Mesothelial cell of epicardium (in vitro differentiated cells): ENCODE measurements around the gene CELF5. TPM values are rescaled to one million over a fixed set of nuclear protein-coding genes. Genes with fewer than 3 reads are reported as not detected.

Source experiments
- DNase-seq, 2 experiments: peaks; one replicate each; pipeline ENCODE4 v3.0.0; 2021; ENCODE audit warnings: low spot score in 2 of 2; ENCODE audit not compliant: unreplicated experiment in 2 of 2
- H3K27ac Mint-ChIP-seq: 2 replicates; pipeline ENCODE4 v1.8.0; 2021; ENCODE audit warnings: mixed read lengths
- H3K27me3 Mint-ChIP-seq: 2 replicates; pipeline ENCODE4 v1.8.0; 2021; ENCODE audit warnings: low read depth, mixed read lengths
- H3K36me3 Mint-ChIP-seq: 2 replicates; pipeline ENCODE4 v1.8.0; 2021; ENCODE audit warnings: mixed read lengths
- H3K4me1 Mint-ChIP-seq: 2 replicates; pipeline ENCODE4 v1.8.0; 2021; ENCODE audit warnings: mixed read lengths
- H3K4me3 Mint-ChIP-seq: 2 replicates; pipeline ENCODE4 v1.8.0; 2021; ENCODE audit warnings: mild to moderate bottlenecking, moderate library complexity, mixed read lengths
- H3K9me3 Mint-ChIP-seq: 2 replicates; pipeline ENCODE4 v1.8.0; 2021; ENCODE audit warnings: mixed read lengths
- total RNA-seq: library from RNA; stranded (reverse); gene quantifications from 3 replicates; pipeline ENCODE4 v1.2.1, GENCODE V29; 2021
- TF ChIP-seq, protein P1 (sequence below): fragments of 200-600 bp; sonication (generic); IDR thresholded peaks from one replicate; pipeline ENCODE4 v1.5.0; 2021; ENCODE audit warnings: antibody characterized with exemption; ENCODE audit not compliant: unreplicated experiment

CELF5 gene
- total RNA-seq, 1 donor from 2014 or later = 2.4 TPM

DNA sequence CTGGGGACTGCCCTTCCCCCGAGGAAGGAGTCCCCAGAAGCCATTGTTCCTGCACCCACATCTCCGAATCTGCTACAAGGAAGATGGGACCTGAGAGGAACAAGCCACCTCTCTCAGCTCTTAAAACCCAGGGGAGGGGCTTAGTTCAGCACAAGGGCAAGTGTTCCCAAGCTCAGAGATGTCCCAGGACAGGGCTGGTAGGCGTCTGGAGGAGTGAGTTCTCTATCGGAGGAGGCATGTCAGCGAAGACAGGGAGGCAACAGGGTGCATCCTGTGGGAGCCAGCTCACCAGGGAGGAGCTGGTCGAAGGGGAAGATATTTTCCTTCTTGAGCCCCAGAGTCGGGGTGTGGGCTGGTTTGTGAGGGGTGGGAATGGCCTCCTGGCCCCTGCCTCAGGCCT, 54.8 kb downstream of the CELF5 start:
- no peak for DNase-seq
- H3K9me3 Mint-ChIP-seq = no peaks in the 10 kb centered on the region
- H3K4me1 Mint-ChIP-seq = peaks cover 4% of the 10 kb centered on the region
- no peaks in the 10 kb centered on the region for H3K36me3 Mint-ChIP-seq
- no peak overlapping the region for H3K4me3 Mint-ChIP-seq
- peaks cover 72% of the 10 kb centered on the region for H3K27me3 Mint-ChIP-seq
- H3K27ac Mint-ChIP-seq = no peak overlapping the region
- TF ChIP-seq, protein P1, sequence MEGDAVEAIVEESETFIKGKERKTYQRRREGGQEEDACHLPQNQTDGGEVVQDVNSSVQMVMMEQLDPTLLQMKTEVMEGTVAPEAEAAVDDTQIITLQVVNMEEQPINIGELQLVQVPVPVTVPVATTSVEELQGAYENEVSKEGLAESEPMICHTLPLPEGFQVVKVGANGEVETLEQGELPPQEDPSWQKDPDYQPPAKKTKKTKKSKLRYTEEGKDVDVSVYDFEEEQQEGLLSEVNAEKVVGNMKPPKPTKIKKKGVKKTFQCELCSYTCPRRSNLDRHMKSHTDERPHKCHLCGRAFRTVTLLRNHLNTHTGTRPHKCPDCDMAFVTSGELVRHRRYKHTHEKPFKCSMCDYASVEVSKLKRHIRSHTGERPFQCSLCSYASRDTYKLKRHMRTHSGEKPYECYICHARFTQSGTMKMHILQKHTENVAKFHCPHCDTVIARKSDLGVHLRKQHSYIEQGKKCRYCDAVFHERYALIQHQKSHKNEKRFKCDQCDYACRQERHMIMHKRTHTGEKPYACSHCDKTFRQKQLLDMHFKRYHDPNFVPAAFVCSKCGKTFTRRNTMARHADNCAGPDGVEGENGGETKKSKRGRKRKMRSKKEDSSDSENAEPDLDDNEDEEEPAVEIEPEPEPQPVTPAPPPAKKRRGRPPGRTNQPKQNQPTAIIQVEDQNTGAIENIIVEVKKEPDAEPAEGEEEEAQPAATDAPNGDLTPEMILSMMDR = no peak

DNA sequence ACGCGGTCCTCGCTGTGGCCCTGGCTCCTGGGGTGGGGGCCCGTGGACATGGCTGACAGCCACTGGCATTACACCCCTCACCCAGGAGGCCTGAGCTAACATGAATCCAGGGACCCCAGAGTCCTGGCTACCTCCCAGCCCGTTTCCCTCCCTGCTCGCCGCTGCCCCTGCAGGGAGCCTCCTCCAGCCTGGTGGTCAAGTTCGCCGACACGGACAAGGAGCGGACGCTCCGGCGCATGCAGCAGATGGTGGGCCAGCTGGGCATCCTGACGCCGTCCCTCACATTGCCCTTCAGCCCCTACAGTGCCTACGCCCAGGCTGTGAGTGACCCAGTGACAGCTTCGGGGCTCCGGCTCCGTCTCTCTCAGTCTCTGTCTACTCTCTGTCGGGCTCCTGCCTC, 56.6 kb downstream of the CELF5 start:
- no peak overlapping the region for H3K27ac Mint-ChIP-seq
- no peak for DNase-seq
- TF ChIP-seq, protein P1 = no peak
- no peak overlapping the region for H3K4me3 Mint-ChIP-seq
- no peaks in the 10 kb centered on the region for H3K4me1 Mint-ChIP-seq
- no peaks in the 10 kb centered on the region for H3K9me3 Mint-ChIP-seq
- no peaks in the 10 kb centered on the region for H3K36me3 Mint-ChIP-seq
- peaks cover 67% of the 10 kb centered on the region for H3K27me3 Mint-ChIP-seq

DNA sequence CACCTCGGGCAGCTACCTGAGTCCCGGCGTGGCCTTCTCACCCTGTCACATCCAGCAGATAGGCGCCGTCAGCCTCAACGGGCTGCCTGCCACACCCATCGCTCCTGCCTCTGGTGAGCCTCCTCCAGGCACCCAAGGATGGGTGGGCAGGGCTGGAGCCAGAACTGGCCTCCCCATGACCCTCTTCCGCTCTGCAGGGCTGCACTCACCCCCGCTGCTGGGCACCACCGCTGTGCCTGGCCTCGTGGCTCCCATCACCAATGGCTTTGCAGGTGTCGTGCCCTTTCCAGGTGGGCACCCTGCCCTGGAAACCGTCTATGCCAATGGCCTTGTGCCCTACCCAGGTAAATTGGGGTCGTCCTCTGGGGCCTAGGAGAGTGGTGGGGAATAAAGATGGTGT, 57.7 kb downstream of the CELF5 start:
- Mint-ChIP-seq H3K9me3 (no peaks in the 10 kb centered on the region), H3K27ac (no peak overlapping the region), H3K4me3 (no peak overlapping the region), H3K4me1 (no peaks in the 10 kb centered on the region), H3K36me3 (no peaks in the 10 kb centered on the region), H3K27me3 (peaks cover 59% of the 10 kb centered on the region)
- TF ChIP-seq, protein P1 = no peak
- DNase-seq = no peak

DNA sequence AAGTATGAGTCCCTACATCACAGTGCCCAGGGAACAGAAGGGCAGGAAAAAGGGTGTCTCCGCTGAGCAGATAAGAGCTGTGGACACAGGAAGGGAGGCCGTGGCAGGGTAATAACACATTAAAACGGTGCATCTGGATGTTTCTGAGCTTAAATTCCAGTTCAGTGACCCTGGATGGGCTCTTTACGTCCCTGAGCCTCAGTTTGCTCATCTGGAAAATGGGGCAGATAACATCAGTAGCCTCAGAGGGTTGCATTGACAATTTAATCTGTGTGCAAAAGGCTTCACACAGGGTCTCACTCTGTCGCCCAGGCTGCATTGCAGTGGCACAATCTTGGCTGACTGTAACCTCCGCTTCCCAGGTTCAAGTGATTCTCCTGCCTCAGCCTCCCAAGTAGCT, 58.1 kb downstream of the CELF5 start:
- Mint-ChIP-seq H3K27ac (no peak overlapping the region), H3K9me3 (no peaks in the 10 kb centered on the region), H3K4me1 (no peaks in the 10 kb centered on the region), H3K27me3 (peaks cover 56% of the 10 kb centered on the region), H3K4me3 (no peak overlapping the region), H3K36me3 (no peaks in the 10 kb centered on the region)
- DNase-seq = no peak
- TF ChIP-seq, protein P1 = no peak

DNA sequence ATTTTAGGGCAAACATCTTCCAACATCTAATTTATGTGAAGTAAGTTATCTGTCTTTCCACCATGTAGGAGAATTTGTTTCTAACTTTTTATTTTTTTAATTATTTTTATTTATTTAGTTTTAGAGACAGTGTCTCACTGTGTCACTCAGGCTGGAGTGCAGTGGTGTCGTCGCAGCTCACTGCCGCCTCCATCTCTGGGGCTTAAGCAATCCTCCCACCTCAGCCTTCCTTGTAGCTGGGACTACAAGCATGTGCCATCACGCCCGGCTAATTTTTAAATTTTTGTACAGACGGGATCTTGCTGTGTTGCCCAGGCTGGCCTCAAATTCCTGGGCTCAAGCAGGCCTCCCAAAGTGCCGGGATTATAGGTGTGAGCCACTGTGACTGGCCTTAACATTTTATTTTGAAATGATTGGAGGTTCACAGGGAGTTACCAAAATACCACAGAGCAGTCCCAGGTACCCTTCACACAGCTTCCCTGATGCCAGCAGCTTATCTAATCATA, 58.8 kb downstream of the CELF5 start:
- DNase-seq = no peak
- H3K4me3 Mint-ChIP-seq = no peak overlapping the region
- TF ChIP-seq, protein P1 = no peak
- H3K9me3 Mint-ChIP-seq = no peaks in the 10 kb centered on the region
- peaks cover 55% of the 10 kb centered on the region for H3K27me3 Mint-ChIP-seq
- no peaks in the 10 kb centered on the region for H3K4me1 Mint-ChIP-seq
- no peaks in the 10 kb centered on the region for H3K36me3 Mint-ChIP-seq
- H3K27ac Mint-ChIP-seq = no peak overlapping the region
